RWPE2 (cell line): ENCODE results near the gene MGRN1.

Experiments
- ATAC-seq: fragments of 200-7000 bp; cut with Tn5 transposase; 3 replicates; pipeline ENCODE4 v1.9.1; 2021; ENCODE audit warnings: low read depth
- DNase-seq: peaks from one replicate; pipeline ENCODE4 v3.0.0-alpha.2; 2020; ENCODE audit warnings: low spot score
- H3K27ac ChIP-seq: fragments of 450-650 bp; 2 replicates; pipeline ENCODE4 v1.5.1; 2017; ENCODE audit warnings: mild to moderate bottlenecking; ENCODE audit not compliant: poor library complexity, severe bottlenecking
- H3K27me3 ChIP-seq: fragments of 250-450 bp; sonication (Bioruptor Pico); 2 replicates; pipeline ENCODE4 v1.5.1; 2021; ENCODE audit warnings: mild to moderate bottlenecking, moderate library complexity; ENCODE audit not compliant: insufficient read depth, poor library complexity, severe bottlenecking
- H3K36me3 ChIP-seq: fragments of 250-450 bp; sonication (Bioruptor Pico); 2 replicates; pipeline ENCODE4 v1.5.1; 2020; ENCODE audit warnings: low read depth, mild to moderate bottlenecking, moderate library complexity
- H3K4me1 ChIP-seq: fragments of 250-450 bp; sonication (Bioruptor Pico); 2 replicates; pipeline ENCODE4 v1.5.1; 2021; ENCODE audit warnings: mild to moderate bottlenecking, moderate library complexity; ENCODE audit not compliant: insufficient read depth, poor library complexity, severe bottlenecking
- H3K4me3 ChIP-seq: fragments of 250-450 bp; sonication (Bioruptor Pico); 2 replicates; pipeline ENCODE4 v1.5.1; 2021; ENCODE audit warnings: mild to moderate bottlenecking, moderate library complexity; ENCODE audit not compliant: severe bottlenecking
- H3K9me3 ChIP-seq: fragments of 250-450 bp; sonication (Bioruptor Pico); 2 replicates; pipeline ENCODE4 v1.5.1; 2021; ENCODE audit warnings: mild to moderate bottlenecking, moderate library complexity; ENCODE audit not compliant: severe bottlenecking
- TF ChIP-seq, protein P1 (sequence below): fragments of 450-650 bp; IDR thresholded peaks from one replicate; pipeline ENCODE4 v1.5.1; 2017; ENCODE audit warnings: mild to moderate bottlenecking, moderate library complexity; ENCODE audit not compliant: poor library complexity, severe bottlenecking

Gene MGRN1

GRCh38 chr16:4628283-4628682 lies 3.7 kb downstream of the MGRN1 start:
- H3K4me3 ChIP-seq = no peak overlapping the region
- no peaks in the 10 kb centered on the region for H3K9me3 ChIP-seq
- peaks cover 14% of the 10 kb centered on the region for H3K36me3 ChIP-seq
- ATAC-seq (no peak), DNase-seq (no peak)
- H3K4me1 ChIP-seq = peaks cover 3% of the 10 kb centered on the region
- TF ChIP-seq, protein P1, sequence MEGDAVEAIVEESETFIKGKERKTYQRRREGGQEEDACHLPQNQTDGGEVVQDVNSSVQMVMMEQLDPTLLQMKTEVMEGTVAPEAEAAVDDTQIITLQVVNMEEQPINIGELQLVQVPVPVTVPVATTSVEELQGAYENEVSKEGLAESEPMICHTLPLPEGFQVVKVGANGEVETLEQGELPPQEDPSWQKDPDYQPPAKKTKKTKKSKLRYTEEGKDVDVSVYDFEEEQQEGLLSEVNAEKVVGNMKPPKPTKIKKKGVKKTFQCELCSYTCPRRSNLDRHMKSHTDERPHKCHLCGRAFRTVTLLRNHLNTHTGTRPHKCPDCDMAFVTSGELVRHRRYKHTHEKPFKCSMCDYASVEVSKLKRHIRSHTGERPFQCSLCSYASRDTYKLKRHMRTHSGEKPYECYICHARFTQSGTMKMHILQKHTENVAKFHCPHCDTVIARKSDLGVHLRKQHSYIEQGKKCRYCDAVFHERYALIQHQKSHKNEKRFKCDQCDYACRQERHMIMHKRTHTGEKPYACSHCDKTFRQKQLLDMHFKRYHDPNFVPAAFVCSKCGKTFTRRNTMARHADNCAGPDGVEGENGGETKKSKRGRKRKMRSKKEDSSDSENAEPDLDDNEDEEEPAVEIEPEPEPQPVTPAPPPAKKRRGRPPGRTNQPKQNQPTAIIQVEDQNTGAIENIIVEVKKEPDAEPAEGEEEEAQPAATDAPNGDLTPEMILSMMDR = no peak
- H3K27ac ChIP-seq = no peak overlapping the region
- H3K27me3 ChIP-seq = no peaks in the 10 kb centered on the region

DNA sequence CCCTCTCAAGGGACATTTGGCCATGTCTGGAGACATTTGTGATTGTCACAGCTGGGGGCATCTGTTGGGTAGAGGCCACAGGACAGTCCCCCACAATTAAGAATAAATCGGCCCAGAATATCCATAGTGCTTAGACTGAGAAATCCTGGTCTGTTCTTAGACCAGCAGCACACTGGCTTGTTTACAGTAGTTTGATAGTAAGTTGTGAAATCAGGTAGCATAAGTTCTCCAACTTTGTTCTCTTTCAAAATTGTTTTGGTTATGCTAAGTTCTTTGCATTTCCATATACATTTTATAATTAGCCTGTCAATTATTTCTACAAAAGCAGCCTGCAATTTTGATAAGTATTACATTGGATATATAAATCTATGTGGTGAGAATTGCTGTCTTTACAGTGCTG lies 6.8 kb downstream of the MGRN1 start:
- Histone ChIP-seq H3K36me3 (peaks cover 14% of the 10 kb centered on the region), H3K4me1 (no peaks in the 10 kb centered on the region), H3K4me3 (no peak overlapping the region), H3K9me3 (no peaks in the 10 kb centered on the region), H3K27ac (no peak overlapping the region), H3K27me3 (no peaks in the 10 kb centered on the region)
- TF ChIP-seq, protein P1 = no peak
- ATAC-seq = no peak
- no peak for DNase-seq

DNA sequence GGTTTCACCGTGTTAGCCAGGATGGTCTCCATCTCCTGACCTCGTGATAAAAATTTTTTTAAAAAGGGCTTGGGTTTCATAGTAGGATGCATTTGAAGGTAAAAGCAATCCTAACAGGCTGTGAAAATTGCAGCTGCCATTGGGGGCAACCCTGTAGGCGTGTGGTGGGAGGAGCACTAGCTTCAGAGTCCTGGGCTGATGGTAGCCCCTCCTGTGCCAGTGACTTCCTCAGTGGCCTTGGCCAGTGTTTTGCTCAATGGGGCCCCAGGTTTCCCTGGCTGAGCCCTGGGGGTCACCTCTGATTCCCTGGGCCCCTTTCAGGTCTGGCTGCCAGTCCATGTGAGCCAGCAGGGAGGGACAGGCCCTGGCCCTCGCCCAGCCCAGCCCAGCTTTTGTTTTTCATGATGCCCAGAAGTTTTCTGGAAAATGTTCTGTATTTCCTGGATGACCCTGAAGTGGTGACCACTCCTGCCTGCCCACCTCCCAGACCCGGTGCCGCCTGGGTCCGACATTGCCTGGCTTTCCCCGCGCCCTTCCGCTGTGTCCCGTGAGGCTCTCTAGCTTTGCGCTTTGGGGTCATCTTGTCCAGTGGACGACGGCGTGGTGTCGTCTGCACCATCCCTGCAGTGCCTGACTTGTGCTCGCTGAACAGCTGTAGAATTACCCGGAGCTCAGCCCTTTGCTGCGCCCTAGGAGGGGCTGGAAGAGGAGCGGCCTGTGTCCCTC lies 9.4 kb downstream of the MGRN1 start:
- Histone ChIP-seq H3K27ac (no peak overlapping the region), H3K9me3 (no peaks in the 10 kb centered on the region), H3K27me3 (no peaks in the 10 kb centered on the region), H3K4me1 (no peaks in the 10 kb centered on the region), H3K4me3 (no peak overlapping the region), H3K36me3 (peaks cover 10% of the 10 kb centered on the region; the same call in 1 of the 2 replicates)
- no peak for ATAC-seq
- TF ChIP-seq, protein P1 = no peak
- DNase-seq = no peak

DNA sequence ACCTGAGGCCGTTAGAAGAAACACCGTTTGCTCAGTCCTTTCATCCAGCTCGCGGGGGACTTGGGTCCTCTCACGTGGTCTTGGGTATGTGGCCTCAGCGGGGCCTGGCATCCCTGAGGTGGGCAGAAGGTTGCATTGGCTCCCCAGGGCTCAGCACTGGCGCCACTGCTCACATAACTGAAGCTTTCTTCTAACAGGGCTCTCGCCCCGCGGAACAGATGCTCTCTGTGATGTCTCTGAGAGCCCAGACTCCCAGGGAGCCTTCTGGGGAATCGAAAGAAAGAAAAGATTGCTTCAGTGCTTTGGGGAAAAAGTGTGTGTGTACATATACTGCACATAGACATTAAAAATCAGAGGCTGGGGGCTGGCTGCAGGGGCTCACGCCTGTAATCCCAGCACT lies 10.1 kb downstream of the MGRN1 start:
- ATAC-seq = no peak
- Histone ChIP-seq H3K36me3 (peaks cover 10% of the 10 kb centered on the region; the same call in 1 of the 2 replicates), H3K4me1 (no peaks in the 10 kb centered on the region), H3K9me3 (no peaks in the 10 kb centered on the region), H3K27ac (no peak overlapping the region), H3K27me3 (no peaks in the 10 kb centered on the region), H3K4me3 (no peak overlapping the region)
- DNase-seq = no peak
- TF ChIP-seq, protein P1 = no peak

GRCh38 chr16:4636196-4636595 lies 11.6 kb downstream of the MGRN1 start:
- ATAC-seq = no peak

More at GRCh38 chr16:4636196-4636595, 11.6 kb downstream of the MGRN1 start:
- Histone ChIP-seq H3K9me3 (no peaks in the 10 kb centered on the region), H3K4me1 (no peaks in the 10 kb centered on the region), H3K4me3 (no peak overlapping the region), H3K36me3 (peaks cover 7% of the 10 kb centered on the region; the same call in 1 of the 2 replicates), H3K27me3 (no peaks in the 10 kb centered on the region), H3K27ac (no peak overlapping the region)
- TF ChIP-seq, protein P1 = no peak
- no peak for DNase-seq
